Measurements from ENCODE around the gene GDAP1L1. TPM values are rescaled to one million over a fixed set of nuclear protein-coding genes. Genes with fewer than 3 reads are reported as not detected.

Gene GDAP1L1
- total RNA-seq, 2 experiments from 2014 or later = 0.18 TPM; not detected in 1

GRCh38 chr20:44309763-44310663 lies 62.9 kb downstream of the GDAP1L1 start:
- POLR2A ChIA-PET = interaction anchor here (0.7 to 2.4 kb wide), 4 partner anchors 10 to 97 kb away, joined by 4 to 25 read pairs (median 8); no protein-coding TSS in a partner anchor
- intact Hi-C loops (cut with micrococcal nuclease) = loop anchor here (10.0 kb wide), 1 partner anchor 195 kb away; no protein-coding TSS in a partner anchor

GRCh38 chr20:44310664-44311639 lies 63.8 kb downstream of the GDAP1L1 start, which contains the start of gene FITM2:
FITM2 (minus strand) TSS chr20:44311202; CDS start chr20:44311148, 54 bp downstream.
- peak within 1 kb of the TSS; percentile 91 for H3K4me3 Mint-ChIP-seq
- ChIA-PET POLR2A (interaction anchor here (0.6 to 2.4 kb wide), 5 partner anchors 11 to 124 kb away, joined by 3 to 25 read pairs (median 4); no protein-coding TSS in a partner anchor), CTCF (interaction anchor here (0.6 to 8.3 kb wide), 34 partner anchors 10 to 299 kb away, joined by 3 to 444 read pairs (median 6); partner anchors contain the start of gene OSER1)
- H3K27me3 Mint-ChIP-seq = no peaks in the 10 kb centered on the region
- peak within 1 kb of the TSS; percentile 85 for H3K27ac Mint-ChIP-seq
- H3K36me3 Mint-ChIP-seq (ENCODE audit: low read depth) = peaks cover 8% of the 10 kb centered on the region
- intact Hi-C loops (cut with micrococcal nuclease) = loop anchor here (1.0 to 10.0 kb wide), 2 partner anchors 94 to 196 kb away; no protein-coding TSS in a partner anchor
- TF ChIP-seq, protein P1, sequence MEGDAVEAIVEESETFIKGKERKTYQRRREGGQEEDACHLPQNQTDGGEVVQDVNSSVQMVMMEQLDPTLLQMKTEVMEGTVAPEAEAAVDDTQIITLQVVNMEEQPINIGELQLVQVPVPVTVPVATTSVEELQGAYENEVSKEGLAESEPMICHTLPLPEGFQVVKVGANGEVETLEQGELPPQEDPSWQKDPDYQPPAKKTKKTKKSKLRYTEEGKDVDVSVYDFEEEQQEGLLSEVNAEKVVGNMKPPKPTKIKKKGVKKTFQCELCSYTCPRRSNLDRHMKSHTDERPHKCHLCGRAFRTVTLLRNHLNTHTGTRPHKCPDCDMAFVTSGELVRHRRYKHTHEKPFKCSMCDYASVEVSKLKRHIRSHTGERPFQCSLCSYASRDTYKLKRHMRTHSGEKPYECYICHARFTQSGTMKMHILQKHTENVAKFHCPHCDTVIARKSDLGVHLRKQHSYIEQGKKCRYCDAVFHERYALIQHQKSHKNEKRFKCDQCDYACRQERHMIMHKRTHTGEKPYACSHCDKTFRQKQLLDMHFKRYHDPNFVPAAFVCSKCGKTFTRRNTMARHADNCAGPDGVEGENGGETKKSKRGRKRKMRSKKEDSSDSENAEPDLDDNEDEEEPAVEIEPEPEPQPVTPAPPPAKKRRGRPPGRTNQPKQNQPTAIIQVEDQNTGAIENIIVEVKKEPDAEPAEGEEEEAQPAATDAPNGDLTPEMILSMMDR (IDR thresholded peaks at IDR 0.05) = peak; percentile 81
- no peaks in the 10 kb centered on the region for H3K9me3 Mint-ChIP-seq
- peak; percentile 97 for ATAC-seq
- H3K4me1 Mint-ChIP-seq (ENCODE audit: low read depth) = peaks cover 16% of the 10 kb centered on the region
- DNase-seq = peak; percentile 99

More at GRCh38 chr20:44309763-44310663, 62.9 kb downstream of the GDAP1L1 start:
- no peaks in the 10 kb centered on the region for H3K9me3 Mint-ChIP-seq
- peak overlapping the region; percentile 91 for H3K4me3 Mint-ChIP-seq
- no peaks in the 10 kb centered on the region for H3K27me3 Mint-ChIP-seq
- CTCF ChIA-PET = interaction anchor here (0.8 to 8.3 kb wide), 28 partner anchors 10 to 300 kb away, joined by 3 to 444 read pairs (median 6); partner anchors contain the start of gene OSER1
- H3K4me1 Mint-ChIP-seq (ENCODE audit: low read depth) = peaks cover 16% of the 10 kb centered on the region
- ATAC-seq (no peak), DNase-seq (no peak)
- TF ChIP-seq, protein P1 (IDR thresholded peaks at IDR 0.05) = no peak
- peaks cover 8% of the 10 kb centered on the region for H3K36me3 Mint-ChIP-seq (ENCODE audit: low read depth)
- peak overlapping the region; percentile 85 for H3K27ac Mint-ChIP-seq

- H3K27me3 Mint-ChIP-seq = no peaks in the 10 kb centered on the region
- peaks cover 2% of the 10 kb centered on the region for H3K36me3 Mint-ChIP-seq (ENCODE audit: low read depth)
- ChIA-PET CTCF (interaction anchor here (1.4 to 8.3 kb wide), 3 partner anchors 12 to 99 kb away, joined by 4 to 444 read pairs (median 10); no protein-coding TSS in a partner anchor), POLR2A (no interaction called here)
- no peaks in the 10 kb centered on the region for H3K9me3 Mint-ChIP-seq
- no peak overlapping the region for H3K27ac Mint-ChIP-seq
- ATAC-seq (no peak), DNase-seq (no peak)
- intact Hi-C loops (cut with micrococcal nuclease) = loop anchor here (10.0 kb wide), 1 partner anchor 200 kb away; no protein-coding TSS in a partner anchor
- TF ChIP-seq, protein P1 (IDR thresholded peaks at IDR 0.05) = no peak
- H3K4me3 Mint-ChIP-seq = no peak overlapping the region
- peaks cover 8% of the 10 kb centered on the region for H3K4me1 Mint-ChIP-seq (ENCODE audit: low read depth)
Observed at GRCh38 chr20:44314870-44315269, 67.8 kb downstream of the GDAP1L1 start.

DNA sequence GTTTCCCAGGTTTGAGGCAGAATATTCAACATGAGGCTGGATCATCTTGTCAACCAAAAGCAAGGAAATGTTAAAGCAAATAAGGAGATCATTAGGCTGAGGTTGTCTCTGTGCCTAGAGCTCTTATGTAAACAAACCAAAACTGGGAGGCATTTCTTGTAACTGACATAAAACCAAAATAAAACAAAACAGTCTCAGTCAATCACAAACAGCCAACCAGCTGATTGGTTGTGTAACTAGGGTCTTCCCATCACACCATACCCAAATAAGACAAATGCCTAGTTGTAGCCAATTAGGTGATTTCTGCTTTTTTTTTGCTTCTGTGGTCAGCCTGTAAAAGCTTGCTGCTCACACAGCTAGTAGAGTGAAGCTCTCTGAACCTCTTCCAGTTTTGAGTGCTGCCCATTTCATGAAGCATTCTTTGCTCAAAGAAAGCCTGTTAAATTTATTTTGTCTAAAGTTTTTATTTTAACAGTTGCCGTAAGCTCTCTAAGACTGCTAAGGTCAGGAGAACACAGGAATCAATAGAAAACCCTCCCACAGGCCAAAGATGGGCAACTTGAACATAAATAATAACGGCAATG lies 72.8 kb downstream of the GDAP1L1 start:
- no peak for DNase-seq
- H3K4me1 Mint-ChIP-seq (ENCODE audit: low read depth) = no peaks in the 10 kb centered on the region
- H3K27ac Mint-ChIP-seq = no peak overlapping the region
- intact Hi-C loops (cut with micrococcal nuclease) = loop anchor here (10.0 kb wide), 1 partner anchor 205 kb away; no protein-coding TSS in a partner anchor
- ChIA-PET CTCF (interaction anchor here (4.7 to 7.8 kb wide), 2 partner anchors 8 to 103 kb away, joined by 28 to 62 read pairs; partner anchors contain the start of gene FITM2), POLR2A (interaction anchor here (0.6 kb wide), 2 partner anchors 10 to 147 kb away, joined by 3 read pairs; no protein-coding TSS in a partner anchor)
- H3K27me3 Mint-ChIP-seq = no peaks in the 10 kb centered on the region
- H3K9me3 Mint-ChIP-seq = no peaks in the 10 kb centered on the region
- no peak overlapping the region for H3K4me3 Mint-ChIP-seq
- no peaks in the 10 kb centered on the region for H3K36me3 Mint-ChIP-seq (ENCODE audit: low read depth)
- ATAC-seq = no peak
- TF ChIP-seq, protein P1 (IDR thresholded peaks at IDR 0.05) = no peak
